PC-9 (cell line): Measurements from ENCODE around the gene TCP11.

Source experiments
- CTCF ChIP-seq: fragments of 200-600 bp; sonication (generic); conservative IDR thresholded peaks from 2 replicates; pipeline ENCODE4 v1.6.1; 2017; ENCODE audit warnings: mixed run types, antibody characterized with exemption, mild to moderate bottlenecking, moderate library complexity
- EZH2 ChIP-seq: fragments of 200-600 bp; sonication (generic); IDR thresholded peaks from 2 replicates; pipeline ENCODE4 v1.8.0; 2017; ENCODE audit warnings: antibody characterized with exemption, low read depth

GRCh38 chr6:35083507-35083906 lies 57.6 kb downstream of the TCP11 start:
- TF ChIP-seq CTCF (no peak), EZH2 (no peak)
